Activated naive CD8-positive, alpha-beta T cell (primary cell): ENCODE results near the gene KCTD12.

Source experiments
- H3K27ac Mint-ChIP-seq: one replicate; pipeline ENCODE4 v1.8.0; 2021; ENCODE audit warnings: mixed read lengths
- H3K27me3 Mint-ChIP-seq: one replicate; pipeline ENCODE4 v1.8.0; 2021; ENCODE audit warnings: mixed read lengths
- H3K36me3 Mint-ChIP-seq: one replicate; pipeline ENCODE4 v1.8.0; 2021; ENCODE audit warnings: mixed read lengths
- H3K4me1 Mint-ChIP-seq: one replicate; pipeline ENCODE4 v1.8.0; 2021; ENCODE audit warnings: low read depth, mixed read lengths
- H3K4me3 Mint-ChIP-seq: one replicate; pipeline ENCODE4 v1.8.0; 2021; ENCODE audit warnings: mild to moderate bottlenecking, mixed read lengths
- H3K9me3 Mint-ChIP-seq: one replicate; pipeline ENCODE4 v1.8.0; 2021; ENCODE audit warnings: low read depth, mixed read lengths

The KCTD12 gene

GRCh38 chr13:76879203-76879882 lies 6.9 kb downstream of the KCTD12 start:
- Mint-ChIP-seq H3K9me3 (no peaks in the 10 kb centered on the region), H3K27ac (peak overlapping the region; percentile 35), H3K27me3 (no peaks in the 10 kb centered on the region), H3K4me1 (peaks cover 51% of the 10 kb centered on the region), H3K4me3 (peak overlapping the region; percentile 76), H3K36me3 (peaks cover 5% of the 10 kb centered on the region)

- Mint-ChIP-seq H3K9me3 (no peaks in the 10 kb centered on the region), H3K27ac (no peak overlapping the region), H3K4me3 (no peak overlapping the region), H3K36me3 (peaks cover 5% of the 10 kb centered on the region), H3K27me3 (no peaks in the 10 kb centered on the region), H3K4me1 (peaks cover 38% of the 10 kb centered on the region)
Measured at GRCh38 chr13:76878043-76878442, 8.2 kb downstream of the KCTD12 start.

- Mint-ChIP-seq H3K4me3 (no peak overlapping the region), H3K27me3 (peaks cover 3% of the 10 kb centered on the region), H3K36me3 (no peaks in the 10 kb centered on the region), H3K9me3 (no peaks in the 10 kb centered on the region), H3K4me1 (peaks cover 21% of the 10 kb centered on the region), H3K27ac (no peak overlapping the region)
Measured at GRCh38 chr13:76875271-76875815, 10.9 kb downstream of the KCTD12 start.

- H3K4me1 Mint-ChIP-seq, result peaks cover 12% of the 10 kb centered on the region
- no peaks in the 10 kb centered on the region for H3K36me3 Mint-ChIP-seq
- peaks cover 3% of the 10 kb centered on the region for H3K27me3 Mint-ChIP-seq
- H3K27ac Mint-ChIP-seq, result no peak overlapping the region
- no peak overlapping the region for H3K4me3 Mint-ChIP-seq
- no peaks in the 10 kb centered on the region for H3K9me3 Mint-ChIP-seq
Measured at GRCh38 chr13:76874479-76874878, 11.7 kb downstream of the KCTD12 start.

GRCh38 chr13:76873445-76873844 lies 12.8 kb downstream of the KCTD12 start:
- Mint-ChIP-seq H3K27me3 (peaks cover 3% of the 10 kb centered on the region), H3K27ac (no peak overlapping the region), H3K36me3 (no peaks in the 10 kb centered on the region), H3K4me3 (no peak overlapping the region), H3K9me3 (no peaks in the 10 kb centered on the region), H3K4me1 (peaks cover 2% of the 10 kb centered on the region)

DNA sequence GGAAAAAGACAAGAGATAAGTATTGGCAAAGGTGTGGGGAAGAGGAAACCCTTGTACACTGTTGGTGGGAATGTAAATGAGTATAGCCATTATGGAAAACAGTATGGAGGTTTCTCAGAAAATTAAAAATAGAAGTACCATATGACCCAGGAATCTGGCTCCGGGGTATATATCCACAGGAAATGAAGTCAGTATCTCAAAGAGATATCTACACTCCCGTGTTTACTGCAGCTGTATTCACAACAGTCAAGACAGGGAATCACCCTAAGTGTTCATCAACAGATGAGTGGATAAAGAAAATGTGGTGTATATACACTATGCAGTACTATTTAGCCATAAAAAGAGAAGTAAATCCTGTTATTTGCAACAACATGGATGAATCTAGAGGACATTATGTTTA lies 13.5 kb downstream of the KCTD12 start:
- H3K4me1 Mint-ChIP-seq, result no peaks in the 10 kb centered on the region
- no peak overlapping the region for H3K4me3 Mint-ChIP-seq
- no peaks in the 10 kb centered on the region for H3K9me3 Mint-ChIP-seq
- no peaks in the 10 kb centered on the region for H3K36me3 Mint-ChIP-seq
- H3K27me3 Mint-ChIP-seq, result peaks cover 3% of the 10 kb centered on the region
- H3K27ac Mint-ChIP-seq, result no peak overlapping the region

- Mint-ChIP-seq H3K4me3 (no peak overlapping the region), H3K9me3 (no peaks in the 10 kb centered on the region), H3K27me3 (peaks cover 5% of the 10 kb centered on the region), H3K36me3 (no peaks in the 10 kb centered on the region), H3K27ac (no peak overlapping the region), H3K4me1 (no peaks in the 10 kb centered on the region)
Measured at GRCh38 chr13:76871432-76871831, 14.8 kb downstream of the KCTD12 start.

GRCh38 chr13:76868371-76868770 lies 17.8 kb downstream of the KCTD12 start:
- Mint-ChIP-seq H3K9me3 (no peaks in the 10 kb centered on the region), H3K36me3 (no peaks in the 10 kb centered on the region), H3K4me3 (no peak overlapping the region)

GRCh38 chr13:76865996-76866503 lies 20.2 kb downstream of the KCTD12 start:
- H3K36me3 Mint-ChIP-seq, result no peaks in the 10 kb centered on the region
- no peak overlapping the region for H3K4me3 Mint-ChIP-seq
- peaks cover 3% of the 10 kb centered on the region for H3K27me3 Mint-ChIP-seq
- H3K9me3 Mint-ChIP-seq, result no peaks in the 10 kb centered on the region
- H3K4me1 Mint-ChIP-seq, result no peaks in the 10 kb centered on the region
- H3K27ac Mint-ChIP-seq, result no peak overlapping the region

More at GRCh38 chr13:76868371-76868770, 17.8 kb downstream of the KCTD12 start:
- Mint-ChIP-seq H3K4me1 (no peaks in the 10 kb centered on the region), H3K27me3 (peaks cover 6% of the 10 kb centered on the region), H3K27ac (no peak overlapping the region)

- no peak overlapping the region for H3K4me3 Mint-ChIP-seq
- no peaks in the 10 kb centered on the region for H3K36me3 Mint-ChIP-seq
- H3K4me1 Mint-ChIP-seq, result no peaks in the 10 kb centered on the region
- H3K9me3 Mint-ChIP-seq, result no peaks in the 10 kb centered on the region
- no peak overlapping the region for H3K27ac Mint-ChIP-seq
- H3K27me3 Mint-ChIP-seq, result peaks cover 3% of the 10 kb centered on the region
Measured at GRCh38 chr13:76865109-76865508, 21.1 kb downstream of the KCTD12 start.

DNA sequence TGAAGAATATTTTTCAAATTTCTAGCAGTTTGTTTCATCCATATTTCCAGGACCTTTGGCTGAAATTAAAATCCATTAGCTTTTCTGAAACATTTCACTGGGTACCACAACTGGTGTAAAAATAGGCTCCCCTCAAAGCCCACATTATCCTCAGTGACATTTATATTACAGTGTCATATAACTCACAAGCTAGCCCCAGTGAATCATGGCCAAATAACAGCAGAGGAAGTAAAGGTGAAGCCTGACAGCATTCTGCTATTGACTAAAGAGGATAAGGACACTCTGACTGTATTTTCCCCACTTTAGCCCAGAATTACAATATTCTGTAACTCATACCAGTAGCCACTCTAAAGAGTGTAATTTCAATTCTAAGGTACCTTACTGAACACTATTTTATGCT lies 21.9 kb downstream of the KCTD12 start:
- H3K9me3 Mint-ChIP-seq, result peaks cover 3% of the 10 kb centered on the region
- no peak overlapping the region for H3K27ac Mint-ChIP-seq
- peaks cover 2% of the 10 kb centered on the region for H3K36me3 Mint-ChIP-seq
- H3K4me1 Mint-ChIP-seq, result no peaks in the 10 kb centered on the region
- H3K27me3 Mint-ChIP-seq, result peaks cover 3% of the 10 kb centered on the region
- no peak overlapping the region for H3K4me3 Mint-ChIP-seq

- Mint-ChIP-seq H3K36me3 (peaks cover 4% of the 10 kb centered on the region), H3K4me3 (no peak overlapping the region), H3K4me1 (no peaks in the 10 kb centered on the region), H3K9me3 (peaks cover 6% of the 10 kb centered on the region), H3K27ac (no peak overlapping the region), H3K27me3 (peaks cover 3% of the 10 kb centered on the region)
Measured at GRCh38 chr13:76863022-76863421, 23.2 kb downstream of the KCTD12 start.

- H3K9me3 Mint-ChIP-seq, result peaks cover 6% of the 10 kb centered on the region
- peaks cover 3% of the 10 kb centered on the region for H3K27me3 Mint-ChIP-seq
- H3K36me3 Mint-ChIP-seq, result peaks cover 7% of the 10 kb centered on the region
- no peaks in the 10 kb centered on the region for H3K4me1 Mint-ChIP-seq
- no peak overlapping the region for H3K27ac Mint-ChIP-seq
- no peak overlapping the region for H3K4me3 Mint-ChIP-seq
Measured at GRCh38 chr13:76861859-76862258, 24.3 kb downstream of the KCTD12 start.

GRCh38 chr13:76860706-76861105 lies 25.5 kb downstream of the KCTD12 start:
- Mint-ChIP-seq H3K9me3 (peaks cover 6% of the 10 kb centered on the region), H3K27me3 (no peaks in the 10 kb centered on the region), H3K4me1 (peaks cover 2% of the 10 kb centered on the region), H3K4me3 (no peak overlapping the region), H3K27ac (no peak overlapping the region), H3K36me3 (peaks cover 7% of the 10 kb centered on the region)

DNA sequence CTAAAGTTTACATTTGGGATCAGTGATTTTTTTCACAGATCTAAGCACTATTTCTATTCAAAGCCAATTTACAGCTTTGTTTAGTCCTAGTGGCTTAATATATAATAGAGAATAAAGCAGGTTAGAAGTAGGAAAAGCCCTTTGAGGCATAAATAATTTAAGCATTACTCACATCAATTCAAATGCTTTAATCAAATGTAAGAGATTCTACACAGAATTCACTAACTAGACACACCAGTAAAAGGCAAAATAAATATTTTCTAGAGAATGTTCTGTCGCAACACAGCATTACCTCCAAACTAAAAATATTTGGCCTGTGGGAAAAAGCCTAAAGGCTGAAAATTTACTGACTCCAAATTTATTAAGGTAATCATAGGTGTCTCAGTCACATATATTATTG lies 31.3 kb downstream of the KCTD12 start:
- Mint-ChIP-seq H3K4me1 (peaks cover 2% of the 10 kb centered on the region), H3K27ac (no peak overlapping the region), H3K9me3 (peaks cover 6% of the 10 kb centered on the region), H3K27me3 (no peaks in the 10 kb centered on the region), H3K4me3 (no peak overlapping the region), H3K36me3 (peaks cover 7% of the 10 kb centered on the region)
